ENCODE results near the gene LGALS14.

GRCh38 chr19:39733841-39734240 lies 29.6 kb downstream of the LGALS14 start:
- TF ChIP-seq RAD21 (IDR thresholded peaks at IDR 0.05 in 1 of 2, conservative IDR thresholded peaks at IDR 0.05 in 1 of 2; ENCODE audit: low read depth in 2 of 2, low read length in 2 of 2) (no peak), POLR2AphosphoS5 (IDR thresholded peaks at IDR 0.05; ENCODE audit: low read depth, low read length) (no peak), CTCF (IDR thresholded peaks at IDR 0.05; ENCODE audit: control extremely low read depth in 1 of 3, insufficient read depth in 1 of 3, low read depth in 1 of 3, low read length in 3 of 3) (no peak), CHD7 (IDR thresholded peaks at IDR 0.05; ENCODE audit: insufficient replicate concordance, low read length) (no peak), ATF2 (IDR thresholded peaks at IDR 0.05; ENCODE audit: low read length) (no peak), TAF1 (IDR thresholded peaks at IDR 0.05; ENCODE audit: low read depth, low read length) (no peak), BRCA1 (IDR thresholded peaks at IDR 0.05; ENCODE audit: low read depth, low read length) (no peak), GTF2F1 (IDR thresholded peaks at IDR 0.05; ENCODE audit: borderline replicate concordance, low read depth, low read length) (no peak), HDAC6 (IDR thresholded peaks at IDR 0.05; ENCODE audit: low read depth, low read length) (no peak), EZH2 (IDR thresholded peaks at IDR 0.05; ENCODE audit: low read depth, low read length, severe bottlenecking) (no peak), CBX8 (IDR thresholded peaks at IDR 0.05; ENCODE audit: borderline replicate concordance, low read depth, low read length) (no peak)

All from H1 (cell line).